Neural progenitor cell (in vitro differentiated cells): ENCODE measurements around the gene VPS33A. TPM values are rescaled to one million over a fixed set of nuclear protein-coding genes. Genes with fewer than 3 reads are reported as not detected.

Experiments used
- DNase-seq: peaks from one replicate; pipeline ENCODE4 v3.0.0-alpha.2; 2016; ENCODE audit warnings: low spot score
- H2AFZ ChIP-seq: fragments of 200-600 bp; sonication (generic); replicated peaks from 2 replicates; pipeline ENCODE4 v1.6.1; 2016; ENCODE audit warnings: antibody characterized with exemption
- H3F3A ChIP-seq: fragments of 200-600 bp; sonication (generic); 2 replicates; pipeline ENCODE4 v1.6.1; 2016; ENCODE audit warnings: antibody characterized with exemption, low read depth
- H3K27ac ChIP-seq: fragments of 200-600 bp; sonication (generic); 2 replicates; pipeline ENCODE4 v1.5.1; 2016; ENCODE audit warnings: mild to moderate bottlenecking
- H3K27me3 ChIP-seq: fragments of 200-600 bp; sonication (generic); 2 replicates; pipeline ENCODE4 v1.6.1; 2016; ENCODE audit warnings: mild to moderate bottlenecking, moderate library complexity
- H3K36me3 ChIP-seq: fragments of 200-600 bp; sonication (generic); 2 replicates; pipeline ENCODE4 v1.5.1; 2016
- H3K4me1 ChIP-seq: fragments of 200-600 bp; sonication (generic); 2 replicates; pipeline ENCODE4 v1.6.1; 2016; ENCODE audit warnings: mixed run types
- H3K4me2 ChIP-seq: fragments of 200-600 bp; sonication (generic); 2 replicates; pipeline ENCODE4 v1.6.1; 2016
- H3K4me3 ChIP-seq: fragments of 200-600 bp; sonication (generic); 2 replicates; pipeline ENCODE4 v1.5.1; 2016
- H3K79me2 ChIP-seq: fragments of 200-600 bp; sonication (generic); 2 replicates; pipeline ENCODE4 v1.6.1; 2016; ENCODE audit warnings: low read depth
- H3K9ac ChIP-seq: fragments of 200-600 bp; sonication (generic); 2 replicates; pipeline ENCODE4 v1.6.1; 2016
- H3K9me3 ChIP-seq: fragments of 200-600 bp; sonication (generic); 2 replicates; pipeline ENCODE4 v1.5.1; 2016; ENCODE audit warnings: low read depth
- H4K20me1 ChIP-seq: fragments of 200-600 bp; sonication (generic); 2 replicates; pipeline ENCODE4 v1.6.1; 2016; ENCODE audit warnings: low read depth
- H3K27ac Mint-ChIP-seq: 3 replicates; pipeline ENCODE4 v1.8.0; 2021; ENCODE audit warnings: mixed read lengths
- H3K27me3 Mint-ChIP-seq: 2 replicates; pipeline ENCODE4 v1.8.0; 2022; ENCODE audit warnings: low read depth, mild to moderate bottlenecking, inconsistent platforms, moderate library complexity, mixed read lengths; ENCODE audit not compliant: insufficient read depth
- H3K36me3 Mint-ChIP-seq: 3 replicates; pipeline ENCODE4 v1.8.0; 2021; ENCODE audit warnings: mixed read lengths
- H3K4me1 Mint-ChIP-seq: 3 replicates; pipeline ENCODE4 v1.8.0; 2021; ENCODE audit warnings: mixed read lengths
- H3K4me3 Mint-ChIP-seq: 3 replicates; pipeline ENCODE4 v1.8.0; 2021; ENCODE audit warnings: mild to moderate bottlenecking, moderate library complexity, mixed read lengths
- H3K9me3 Mint-ChIP-seq: 3 replicates; pipeline ENCODE4 v1.8.0; 2020; ENCODE audit warnings: mixed read lengths
- EZH2 ChIP-seq: fragments of 200-600 bp; sonication (generic); IDR thresholded peaks from 2 replicates; pipeline ENCODE4 v1.6.1; 2017; ENCODE audit warnings: antibody characterized with exemption, mild to moderate bottlenecking, moderate library complexity
- EZH2phosphoT487 ChIP-seq: fragments of 200-600 bp; sonication (generic); IDR thresholded peaks from 2 replicates; pipeline ENCODE4 v1.6.1; 2017; ENCODE audit warnings: antibody characterized with exemption
- total RNA-seq: library from RNA; depleted of rRNA; stranded (reverse); fragments of >200 nt; gene quantifications from 2 replicates; pipeline ENCODE4 v1.2.3, GENCODE V29; 2015; ENCODE audit warnings: low replicate concordance
- TF ChIP-seq, protein P1 (sequence below): fragments of 200-600 bp; sonication (generic); IDR thresholded peaks from 2 replicates; pipeline ENCODE4 v1.5.1; 2017; ENCODE audit warnings: antibody characterized with exemption, mild to moderate bottlenecking

The VPS33A gene
- total RNA-seq, 1 donor from 2014 or later = 42.0 TPM

DNA sequence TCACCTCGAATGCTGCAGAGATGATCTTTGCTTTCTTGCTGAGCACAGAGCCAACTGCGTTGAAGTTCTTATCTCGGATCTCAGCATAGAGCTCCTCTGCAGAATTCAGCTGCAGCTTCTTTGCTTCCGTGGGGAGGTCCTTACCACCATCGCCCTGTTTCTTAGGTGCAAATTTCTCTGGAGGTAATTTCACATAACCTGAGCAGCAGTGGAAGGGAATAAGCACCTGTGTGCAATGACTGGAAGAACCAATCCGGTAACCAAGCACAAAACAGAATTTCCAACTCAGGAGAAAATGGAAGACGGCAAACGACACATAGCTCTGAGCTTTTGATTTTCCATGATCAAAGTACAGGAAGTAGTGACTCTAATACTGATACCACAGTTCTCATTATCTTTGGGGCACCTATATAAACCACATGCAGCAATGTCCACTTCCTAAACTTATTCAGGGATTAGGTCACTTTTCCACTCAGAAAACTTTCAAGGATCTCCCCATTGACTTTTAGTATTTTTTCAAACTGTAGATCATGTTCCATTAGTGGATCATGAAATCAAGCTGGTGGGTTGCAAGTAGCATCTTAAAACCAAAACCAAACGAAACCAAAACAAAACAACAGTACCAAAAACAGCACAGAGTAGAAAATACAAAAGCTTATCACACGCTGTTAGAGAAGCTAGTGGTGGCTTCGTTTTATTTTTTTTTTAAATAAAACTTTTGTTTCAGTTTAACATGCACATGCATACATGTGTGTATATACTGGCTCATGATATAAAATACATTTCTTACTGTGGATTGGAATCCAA lies 21.5 kb downstream of the VPS33A start:
- H3K79me2 ChIP-seq = no peaks in the 10 kb centered on the region
- no peak for DNase-seq
- H3K27me3 Mint-ChIP-seq = peaks cover 2% of the 10 kb centered on the region
- no peak overlapping the region for H3K9ac ChIP-seq
- H3K4me1 ChIP-seq = no peaks in the 10 kb centered on the region
- no peak overlapping the region for H3K4me3 Mint-ChIP-seq
- H3K27me3 ChIP-seq = no peaks in the 10 kb centered on the region
- no peak overlapping the region for H2AFZ ChIP-seq
- H3K27ac Mint-ChIP-seq = no peak overlapping the region
- no peaks in the 10 kb centered on the region for H3K9me3 ChIP-seq
- H3K27ac ChIP-seq = no peak overlapping the region
- no peaks in the 10 kb centered on the region for H3K36me3 ChIP-seq
- peaks cover 9% of the 10 kb centered on the region for H3K36me3 Mint-ChIP-seq
- H3F3A ChIP-seq = no peaks in the 10 kb centered on the region
- TF ChIP-seq, protein P1, sequence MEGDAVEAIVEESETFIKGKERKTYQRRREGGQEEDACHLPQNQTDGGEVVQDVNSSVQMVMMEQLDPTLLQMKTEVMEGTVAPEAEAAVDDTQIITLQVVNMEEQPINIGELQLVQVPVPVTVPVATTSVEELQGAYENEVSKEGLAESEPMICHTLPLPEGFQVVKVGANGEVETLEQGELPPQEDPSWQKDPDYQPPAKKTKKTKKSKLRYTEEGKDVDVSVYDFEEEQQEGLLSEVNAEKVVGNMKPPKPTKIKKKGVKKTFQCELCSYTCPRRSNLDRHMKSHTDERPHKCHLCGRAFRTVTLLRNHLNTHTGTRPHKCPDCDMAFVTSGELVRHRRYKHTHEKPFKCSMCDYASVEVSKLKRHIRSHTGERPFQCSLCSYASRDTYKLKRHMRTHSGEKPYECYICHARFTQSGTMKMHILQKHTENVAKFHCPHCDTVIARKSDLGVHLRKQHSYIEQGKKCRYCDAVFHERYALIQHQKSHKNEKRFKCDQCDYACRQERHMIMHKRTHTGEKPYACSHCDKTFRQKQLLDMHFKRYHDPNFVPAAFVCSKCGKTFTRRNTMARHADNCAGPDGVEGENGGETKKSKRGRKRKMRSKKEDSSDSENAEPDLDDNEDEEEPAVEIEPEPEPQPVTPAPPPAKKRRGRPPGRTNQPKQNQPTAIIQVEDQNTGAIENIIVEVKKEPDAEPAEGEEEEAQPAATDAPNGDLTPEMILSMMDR = no peak
- TF ChIP-seq EZH2phosphoT487 = no peak
- TF ChIP-seq EZH2 = no peak
- no peak overlapping the region for H3K4me2 ChIP-seq
- H3K4me1 Mint-ChIP-seq = no peaks in the 10 kb centered on the region
- H4K20me1 ChIP-seq = no peaks in the 10 kb centered on the region
- H3K4me3 ChIP-seq = no peak overlapping the region
- no peaks in the 10 kb centered on the region for H3K9me3 Mint-ChIP-seq

DNA sequence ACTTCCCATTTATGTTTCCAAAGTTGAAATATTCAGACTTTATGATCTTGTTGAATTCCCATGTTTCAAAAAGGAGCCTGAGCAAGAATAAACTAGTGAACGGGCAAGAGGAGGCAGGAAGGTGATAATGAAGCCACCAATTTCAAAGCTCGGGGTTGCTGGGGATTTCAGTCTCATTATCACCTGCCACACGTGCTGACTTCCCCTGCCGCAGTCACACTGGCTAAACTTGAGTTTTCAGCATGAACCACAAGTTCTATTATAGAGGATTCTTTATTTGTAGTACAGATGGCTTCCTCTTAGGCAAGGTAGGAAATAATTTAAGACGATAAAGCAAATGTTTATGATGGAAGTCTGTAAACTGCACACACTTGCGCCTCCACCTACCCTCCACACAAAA lies 22.3 kb downstream of the VPS33A start:
- no peak overlapping the region for H3K27ac ChIP-seq
- no peak overlapping the region for H3K9ac ChIP-seq
- H3K4me3 ChIP-seq = no peak overlapping the region
- H3K4me1 ChIP-seq = no peaks in the 10 kb centered on the region
- no peaks in the 10 kb centered on the region for H3K79me2 ChIP-seq
- H4K20me1 ChIP-seq = no peaks in the 10 kb centered on the region
- H3K4me1 Mint-ChIP-seq = no peaks in the 10 kb centered on the region
- TF ChIP-seq EZH2 (no peak), EZH2phosphoT487 (no peak)
- TF ChIP-seq, protein P1 = no peak
- no peaks in the 10 kb centered on the region for H3F3A ChIP-seq
- no peak overlapping the region for H3K4me3 Mint-ChIP-seq
- H3K27me3 ChIP-seq = no peaks in the 10 kb centered on the region
- no peak for DNase-seq
- no peaks in the 10 kb centered on the region for H3K36me3 ChIP-seq
- no peak overlapping the region for H2AFZ ChIP-seq
- peaks cover 9% of the 10 kb centered on the region for H3K36me3 Mint-ChIP-seq
- H3K27me3 Mint-ChIP-seq = peaks cover 2% of the 10 kb centered on the region
- no peaks in the 10 kb centered on the region for H3K9me3 Mint-ChIP-seq
- H3K9me3 ChIP-seq = no peaks in the 10 kb centered on the region
- H3K4me2 ChIP-seq = no peak overlapping the region
- H3K27ac Mint-ChIP-seq = no peak overlapping the region

DNA sequence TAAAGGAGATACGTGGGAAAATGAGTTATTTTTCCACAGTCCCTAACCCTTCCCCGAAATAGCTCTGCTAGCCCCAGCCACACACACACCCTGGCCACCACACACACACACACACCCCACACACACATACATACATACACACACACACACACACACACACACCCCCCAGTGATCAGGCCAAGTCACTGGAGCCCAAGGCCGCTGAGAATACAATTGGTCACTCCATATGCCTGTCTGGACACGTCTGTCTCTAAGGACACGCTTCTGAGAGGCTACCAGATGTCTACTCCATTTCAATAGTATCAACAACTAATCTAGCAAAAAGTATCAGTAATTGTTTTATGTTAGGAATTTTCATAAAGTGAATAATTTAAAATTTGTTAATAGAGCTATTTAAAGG lies 27.4 kb downstream of the VPS33A start:
- Histone ChIP-seq H4K20me1 (no peaks in the 10 kb centered on the region), H3K27me3 (no peaks in the 10 kb centered on the region), H3K79me2 (no peaks in the 10 kb centered on the region), H3K27ac (no peak overlapping the region), H2AFZ (no peak overlapping the region), H3F3A (no peaks in the 10 kb centered on the region), H3K4me2 (no peak overlapping the region), H3K4me1 (no peaks in the 10 kb centered on the region), H3K9me3 (no peaks in the 10 kb centered on the region), H3K9ac (no peak overlapping the region), H3K36me3 (no peaks in the 10 kb centered on the region), H3K4me3 (no peak overlapping the region)
- Mint-ChIP-seq H3K4me3 (no peak overlapping the region), H3K36me3 (peaks cover 10% of the 10 kb centered on the region), H3K27me3 (peaks cover 2% of the 10 kb centered on the region), H3K27ac (no peak overlapping the region), H3K9me3 (no peaks in the 10 kb centered on the region), H3K4me1 (no peaks in the 10 kb centered on the region)
- DNase-seq = no peak
- TF ChIP-seq EZH2phosphoT487 (no peak), EZH2 (no peak)
- TF ChIP-seq, protein P1 = no peak
